DMS153 (cell line): Measurements from ENCODE around the gene DNAJC15.

Experiments
- DNase-seq: peaks from one replicate; lab custom pipeline; 2025; lab: John Stamatoyannopoulos, UW

Gene DNAJC15

GRCh38 chr13:43085545-43085944 is 62.2 kb downstream of the DNAJC15 start:
- peak; percentile 22 for DNase-seq

- DNase-seq: no peak
Measured at GRCh38 chr13:43086181-43086580, 62.8 kb downstream of the DNAJC15 start.

- no peak for DNase-seq
Measured at GRCh38 chr13:43088093-43088511, 64.7 kb downstream of the DNAJC15 start.

- DNase-seq: no peak
Measured at GRCh38 chr13:43089912-43090498, 66.6 kb downstream of the DNAJC15 start.

GRCh38 chr13:43094901-43095300 is 71.5 kb downstream of the DNAJC15 start:
- DNase-seq: no peak

- DNase-seq: no peak
Measured at GRCh38 chr13:43095771-43096719, 72.7 kb downstream of the DNAJC15 start.

GRCh38 chr13:43100667-43101066 is 77.3 kb downstream of the DNAJC15 start:
- no peak for DNase-seq

- no peak for DNase-seq
Measured at GRCh38 chr13:43102304-43102703, 78.9 kb downstream of the DNAJC15 start.

GRCh38 chr13:43107780-43108179 is 84.4 kb downstream of the DNAJC15 start:
- no peak for DNase-seq

- DNase-seq: no peak
Measured at GRCh38 chr13:43110036-43110435, 86.7 kb downstream of the DNAJC15 start.

GRCh38 chr13:43110658-43111057 is 87.3 kb downstream of the DNAJC15 start:
- no peak for DNase-seq

GRCh38 chr13:43111559-43112400 is 88.4 kb downstream of the DNAJC15 start:
- no peak for DNase-seq

- no peak for DNase-seq
Measured at GRCh38 chr13:43113603-43114002, 90.2 kb downstream of the DNAJC15 start.

- no peak for DNase-seq
Measured at GRCh38 chr13:43114504-43114903, 91.1 kb downstream of the DNAJC15 start.

GRCh38 chr13:43115141-43115540 is 91.8 kb downstream of the DNAJC15 start:
- no peak for DNase-seq

GRCh38 chr13:43116242-43116641 is 92.9 kb downstream of the DNAJC15 start:
- DNase-seq: no peak

GRCh38 chr13:43118521-43118920 is 95.1 kb downstream of the DNAJC15 start:
- DNase-seq: no peak

- no peak for DNase-seq
Measured at GRCh38 chr13:43119206-43119605, 95.8 kb downstream of the DNAJC15 start.

- no peak for DNase-seq
Measured at GRCh38 chr13:43122791-43123190, 99.4 kb downstream of the DNAJC15 start.

GRCh38 chr13:43123856-43124255 is 100.5 kb downstream of the DNAJC15 start:
- no peak for DNase-seq

GRCh38 chr13:43124490-43124889 is 101.1 kb downstream of the DNAJC15 start:
- no peak for DNase-seq

GRCh38 chr13:43126420-43126819 is 103.0 kb downstream of the DNAJC15 start:
- DNase-seq: no peak
